ENCODE data around the gene LARGE1. TPM values are rescaled to one million over a fixed set of nuclear protein-coding genes. Genes with fewer than 3 reads are reported as not detected.

LARGE1 gene
- total and polyA plus RNA-seq, 9 of the 15 experiments (the other 6 are each of a cell fraction or from before 2014, with no cell fraction given) = 0.01 to 0.66 (median 0.14) TPM; not detected in 2

DNA sequence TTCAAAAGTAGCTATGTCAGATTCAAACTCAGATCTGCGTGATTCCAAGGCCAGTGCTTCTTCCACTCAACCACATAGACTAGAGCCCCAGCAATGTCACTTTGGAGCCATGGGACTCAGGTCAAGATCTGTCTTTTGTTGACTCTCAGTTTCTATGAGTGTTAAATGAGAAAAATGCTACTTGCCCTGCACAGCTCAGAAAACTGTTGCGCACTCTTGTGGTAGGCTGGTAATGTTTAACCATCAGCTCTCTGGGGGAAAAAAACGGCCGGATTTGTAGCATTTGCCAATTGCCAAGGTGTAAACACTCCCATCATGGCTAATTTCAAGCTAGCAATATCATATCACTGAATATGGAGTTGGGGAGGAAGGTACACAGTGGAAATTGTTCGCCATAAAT, 534.0 kb downstream of the LARGE1 start:
- 12% methylated on average over 5 of the region's 5 CpGs for WGBS (ENCODE audit: insufficient coverage, low coverage, missing lambda C conversion rate)
- Histone ChIP-seq H3K9me1 (ENCODE audit: control insufficient read depth, insufficient read depth, low read length) (no peaks in the 10 kb centered on the region), H3K4me1 (replicated peaks in 1 of 2; ENCODE audit: control insufficient read depth in 2 of 2, insufficient read depth in 2 of 2, low read length in 2 of 2) (no peaks in the 10 kb centered on the region), H3K27me3 (ENCODE audit: control insufficient read depth in 2 of 2, insufficient read depth in 2 of 2, low read length in 2 of 2) (no peaks in the 10 kb centered on the region), H3K27ac (ENCODE audit: extremely low read depth, low read depth, low read length) (no peak overlapping the region), H2AFZ (ENCODE audit: low read depth, low read length) (no peak overlapping the region), H3K36me3 (ENCODE audit: control insufficient read depth, insufficient read depth, low read length) (no peaks in the 10 kb centered on the region), H3K9me3 (replicated peaks; ENCODE audit: control insufficient read depth, insufficient read depth, low read depth, low read length) (no peaks in the 10 kb centered on the region), H3K4me3 (no peak overlapping the region), H3K79me2 (ENCODE audit: control insufficient read depth, insufficient read depth, low read length) (no peaks in the 10 kb centered on the region), H3K4me2 (ENCODE audit: insufficient read depth, low read length) (no peak overlapping the region), H4K20me1 (replicated peaks; ENCODE audit: control insufficient read depth, insufficient read depth, low read length) (no peaks in the 10 kb centered on the region), H3K9ac (ENCODE audit: insufficient read depth in 1 of 2, low read depth in 2 of 2, low read length in 2 of 2) (no peak overlapping the region)
- in situ Hi-C loops (cut with MboI) = no loop called here
- CTCF ChIA-PET (ENCODE audit: low intra/inter-chr PET ratio) = no interaction called here
- intact Hi-C loops (cut with micrococcal nuclease) = no loop called here
- no peak for FAIRE-seq
- ATAC-seq = no peak
- no peak for DNase-seq (ENCODE audit: extremely low read depth in 1 of 4, low spot score in 3 of 4)
- BruUV-seq (replicated peaks) = no TSS peak
- POLR2A ChIA-PET = interaction anchor here (0.6 kb wide), 1 partner anchor 34 kb away, joined by 3 read pairs; no protein-coding TSS in a partner anchor
- TF ChIP-seq, protein P1, sequence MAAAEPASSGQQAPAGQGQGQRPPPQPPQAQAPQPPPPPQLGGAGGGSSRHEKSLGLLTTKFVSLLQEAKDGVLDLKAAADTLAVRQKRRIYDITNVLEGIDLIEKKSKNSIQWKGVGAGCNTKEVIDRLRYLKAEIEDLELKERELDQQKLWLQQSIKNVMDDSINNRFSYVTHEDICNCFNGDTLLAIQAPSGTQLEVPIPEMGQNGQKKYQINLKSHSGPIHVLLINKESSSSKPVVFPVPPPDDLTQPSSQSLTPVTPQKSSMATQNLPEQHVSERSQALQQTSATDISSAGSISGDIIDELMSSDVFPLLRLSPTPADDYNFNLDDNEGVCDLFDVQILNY (CRISPR knock-in tag; IDR thresholded peaks at IDR 0.05) = no peak
- TF ChIP-seq, protein P2, sequence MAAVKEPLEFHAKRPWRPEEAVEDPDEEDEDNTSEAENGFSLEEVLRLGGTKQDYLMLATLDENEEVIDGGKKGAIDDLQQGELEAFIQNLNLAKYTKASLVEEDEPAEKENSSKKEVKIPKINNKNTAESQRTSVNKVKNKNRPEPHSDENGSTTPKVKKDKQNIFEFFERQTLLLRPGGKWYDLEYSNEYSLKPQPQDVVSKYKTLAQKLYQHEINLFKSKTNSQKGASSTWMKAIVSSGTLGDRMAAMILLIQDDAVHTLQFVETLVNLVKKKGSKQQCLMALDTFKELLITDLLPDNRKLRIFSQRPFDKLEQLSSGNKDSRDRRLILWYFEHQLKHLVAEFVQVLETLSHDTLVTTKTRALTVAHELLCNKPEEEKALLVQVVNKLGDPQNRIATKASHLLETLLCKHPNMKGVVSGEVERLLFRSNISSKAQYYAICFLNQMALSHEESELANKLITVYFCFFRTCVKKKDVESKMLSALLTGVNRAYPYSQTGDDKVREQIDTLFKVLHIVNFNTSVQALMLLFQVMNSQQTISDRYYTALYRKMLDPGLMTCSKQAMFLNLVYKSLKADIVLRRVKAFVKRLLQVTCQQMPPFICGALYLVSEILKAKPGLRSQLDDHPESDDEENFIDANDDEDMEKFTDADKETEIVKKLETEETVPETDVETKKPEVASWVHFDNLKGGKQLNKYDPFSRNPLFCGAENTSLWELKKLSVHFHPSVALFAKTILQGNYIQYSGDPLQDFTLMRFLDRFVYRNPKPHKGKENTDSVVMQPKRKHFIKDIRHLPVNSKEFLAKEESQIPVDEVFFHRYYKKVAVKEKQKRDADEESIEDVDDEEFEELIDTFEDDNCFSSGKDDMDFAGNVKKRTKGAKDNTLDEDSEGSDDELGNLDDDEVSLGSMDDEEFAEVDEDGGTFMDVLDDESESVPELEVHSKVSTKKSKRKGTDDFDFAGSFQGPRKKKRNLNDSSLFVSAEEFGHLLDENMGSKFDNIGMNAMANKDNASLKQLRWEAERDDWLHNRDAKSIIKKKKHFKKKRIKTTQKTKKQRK (IDR thresholded peaks at IDR 0.05; ENCODE audit: borderline replicate concordance, low read depth, low read length) = no peak
- TF ChIP-seq SMARCA5 (IDR thresholded peaks at IDR 0.05) = no peak
- TF ChIP-seq, protein P3, sequence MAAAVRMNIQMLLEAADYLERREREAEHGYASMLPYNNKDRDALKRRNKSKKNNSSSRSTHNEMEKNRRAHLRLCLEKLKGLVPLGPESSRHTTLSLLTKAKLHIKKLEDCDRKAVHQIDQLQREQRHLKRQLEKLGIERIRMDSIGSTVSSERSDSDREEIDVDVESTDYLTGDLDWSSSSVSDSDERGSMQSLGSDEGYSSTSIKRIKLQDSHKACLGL (CRISPR knock-in tag; IDR thresholded peaks at IDR 0.05; ENCODE audit: borderline replicate concordance, poor library complexity, severe bottlenecking) = no peak
- no peak for TF ChIP-seq L3MBTL2 (IDR thresholded peaks at IDR 0.05)
- no peak for TF ChIP-seq HNRNPLL (IDR thresholded peaks at IDR 0.05; ENCODE audit: low read depth, low read length, poor library complexity, severe bottlenecking)
- TF ChIP-seq, protein P4, sequence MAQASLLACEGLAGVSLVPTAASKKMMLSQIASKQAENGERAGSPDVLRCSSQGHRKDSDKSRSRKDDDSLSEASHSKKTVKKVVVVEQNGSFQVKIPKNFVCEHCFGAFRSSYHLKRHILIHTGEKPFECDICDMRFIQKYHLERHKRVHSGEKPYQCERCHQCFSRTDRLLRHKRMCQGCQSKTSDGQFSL (CRISPR knock-in tag; IDR thresholded peaks at IDR 0.05) = no peak
- TF ChIP-seq, protein P4 (tag; IDR thresholded peaks at IDR 0.05) = no peak
- TF ChIP-seq, protein P5, sequence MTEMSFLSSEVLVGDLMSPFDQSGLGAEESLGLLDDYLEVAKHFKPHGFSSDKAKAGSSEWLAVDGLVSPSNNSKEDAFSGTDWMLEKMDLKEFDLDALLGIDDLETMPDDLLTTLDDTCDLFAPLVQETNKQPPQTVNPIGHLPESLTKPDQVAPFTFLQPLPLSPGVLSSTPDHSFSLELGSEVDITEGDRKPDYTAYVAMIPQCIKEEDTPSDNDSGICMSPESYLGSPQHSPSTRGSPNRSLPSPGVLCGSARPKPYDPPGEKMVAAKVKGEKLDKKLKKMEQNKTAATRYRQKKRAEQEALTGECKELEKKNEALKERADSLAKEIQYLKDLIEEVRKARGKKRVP (CRISPR knock-in tag; IDR thresholded peaks at IDR 0.05) = no peak
- TF ChIP-seq NR2C1 (IDR thresholded peaks at IDR 0.05) = no peak
- TF ChIP-seq NR2C1 (tag; IDR thresholded peaks at IDR 0.05) = no peak
- no peak for TF ChIP-seq GABPB1 (CRISPR knock-in tag; IDR thresholded peaks at IDR 0.05)
- TF ChIP-seq TCFL5 (CRISPR knock-in tag; conservative IDR thresholded peaks at IDR 0.05) = no peak
- TF ChIP-seq BCOR (IDR thresholded peaks at IDR 0.05) = no peak
- no peak for TF ChIP-seq SAFB (IDR thresholded peaks at IDR 0.05; ENCODE audit: borderline replicate concordance, low read depth, low read length)
- no peak for TF ChIP-seq POLR2H (tag; IDR thresholded peaks at IDR 0.05; ENCODE audit: low read depth)
- no peak for TF ChIP-seq ZBTB7A (IDR thresholded peaks at IDR 0.05; ENCODE audit: borderline replicate concordance, control insufficient read depth, low read depth, low read length)
- TF ChIP-seq ZFPM2 (CRISPR knock-in tag; IDR thresholded peaks at IDR 0.05) = no peak

Measured in K562 (cell line).